SH-SY5Y (cell line): Measurements from ENCODE around the gene PHKG2.

Experiments used
- GATA2 ChIP-seq: IDR thresholded peaks from 2 replicates; pipeline ENCODE4 v1.6.1; 2011; ENCODE audit warnings: mild to moderate bottlenecking, low read depth, low read length
- GATA3 ChIP-seq: IDR thresholded peaks from 2 replicates; pipeline ENCODE4 v1.6.1; 2011; ENCODE audit warnings: low read depth, mild to moderate bottlenecking, low read length, moderate library complexity

DNA sequence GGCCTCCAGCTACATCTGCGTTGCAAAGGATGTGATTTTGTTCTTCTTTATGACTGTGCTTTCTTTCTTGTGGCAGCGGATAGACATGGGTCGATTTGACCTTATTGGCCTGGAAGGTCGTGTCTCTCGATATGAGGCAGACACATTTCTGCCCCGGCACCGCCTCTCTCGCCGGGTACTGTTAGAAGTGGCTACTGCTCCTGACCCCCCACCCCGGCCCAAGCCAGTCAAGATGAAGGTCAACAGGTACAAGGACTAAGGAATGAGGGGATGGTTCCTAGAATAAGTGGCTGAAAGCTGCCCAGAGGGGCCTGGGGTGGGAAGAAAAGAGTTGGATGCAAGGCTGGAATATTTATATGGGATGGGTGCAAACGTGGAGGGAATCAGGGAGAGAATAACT, 28.1 kb upstream of the PHKG2 start:
- TF ChIP-seq GATA2 (no peak), GATA3 (no peak)
